ENCODE measurements around the gene RHOBTB1.

DNA sequence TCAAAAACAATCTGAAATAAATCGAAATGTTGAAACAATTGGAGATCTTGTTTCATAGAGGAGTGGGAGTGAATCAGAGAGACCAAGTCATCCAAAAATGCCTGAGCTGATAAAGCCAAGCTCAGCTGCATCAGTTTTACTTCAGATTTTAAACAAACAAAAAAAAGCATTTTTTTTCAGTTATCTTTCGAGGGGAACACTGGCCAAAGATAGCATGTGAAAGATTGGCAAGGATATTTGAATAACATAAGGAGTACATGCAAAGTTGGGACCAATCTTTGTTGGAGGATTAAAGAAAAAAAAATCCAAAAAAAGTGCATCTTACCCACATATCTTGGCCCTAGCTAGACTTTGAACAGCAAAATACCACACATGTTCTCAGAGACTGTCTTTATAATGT is 47.2 kb downstream of the RHOBTB1 start:
- TF ChIP-seq, protein P1, sequence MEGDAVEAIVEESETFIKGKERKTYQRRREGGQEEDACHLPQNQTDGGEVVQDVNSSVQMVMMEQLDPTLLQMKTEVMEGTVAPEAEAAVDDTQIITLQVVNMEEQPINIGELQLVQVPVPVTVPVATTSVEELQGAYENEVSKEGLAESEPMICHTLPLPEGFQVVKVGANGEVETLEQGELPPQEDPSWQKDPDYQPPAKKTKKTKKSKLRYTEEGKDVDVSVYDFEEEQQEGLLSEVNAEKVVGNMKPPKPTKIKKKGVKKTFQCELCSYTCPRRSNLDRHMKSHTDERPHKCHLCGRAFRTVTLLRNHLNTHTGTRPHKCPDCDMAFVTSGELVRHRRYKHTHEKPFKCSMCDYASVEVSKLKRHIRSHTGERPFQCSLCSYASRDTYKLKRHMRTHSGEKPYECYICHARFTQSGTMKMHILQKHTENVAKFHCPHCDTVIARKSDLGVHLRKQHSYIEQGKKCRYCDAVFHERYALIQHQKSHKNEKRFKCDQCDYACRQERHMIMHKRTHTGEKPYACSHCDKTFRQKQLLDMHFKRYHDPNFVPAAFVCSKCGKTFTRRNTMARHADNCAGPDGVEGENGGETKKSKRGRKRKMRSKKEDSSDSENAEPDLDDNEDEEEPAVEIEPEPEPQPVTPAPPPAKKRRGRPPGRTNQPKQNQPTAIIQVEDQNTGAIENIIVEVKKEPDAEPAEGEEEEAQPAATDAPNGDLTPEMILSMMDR (IDR thresholded peaks at IDR 0.05; ENCODE audit: borderline replicate concordance, extremely low read depth, low read length, poor library complexity, severe bottlenecking) = no peak
- no peak for TF ChIP-seq EZH2 (IDR thresholded peaks at IDR 0.05; ENCODE audit: borderline replicate concordance, low read depth, low read length, severe bottlenecking)

All from DND-41 (cell line).